VCaP (cell line): Measurements from ENCODE around the gene PAQR6.

Experiments used
- H3K27ac ChIP-seq: fragments of 450-650 bp; 2 replicates; pipeline ENCODE4 v1.5.1; 2017
- TF ChIP-seq, protein P1 (sequence below): fragments of 450-650 bp; conservative IDR thresholded peaks from 2 replicates; pipeline ENCODE4 v1.5.1; 2017; ENCODE audit warnings: mild to moderate bottlenecking, moderate library complexity

PAQR6 gene

DNA sequence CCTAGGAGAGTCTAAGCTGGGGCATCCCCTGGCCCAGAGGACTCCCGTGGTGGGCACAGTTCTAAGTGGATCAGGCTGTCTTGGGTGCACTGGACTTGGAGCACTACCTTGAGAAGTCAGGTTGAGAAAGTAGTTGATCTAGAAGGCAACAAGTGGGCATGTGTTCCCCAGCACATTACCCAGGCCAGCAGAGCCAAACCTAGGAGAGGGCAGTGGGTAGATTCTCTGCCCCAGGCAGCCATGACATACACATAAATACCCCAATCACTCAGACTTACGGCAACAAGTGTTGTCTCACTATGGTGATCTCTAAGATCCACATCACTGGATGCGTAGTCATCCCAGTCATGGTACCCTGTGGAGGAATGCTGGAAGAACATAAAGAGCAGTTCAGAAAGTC, 36.6 kb downstream of the PAQR6 start:
- no peak overlapping the region for H3K27ac ChIP-seq
- TF ChIP-seq, protein P1, sequence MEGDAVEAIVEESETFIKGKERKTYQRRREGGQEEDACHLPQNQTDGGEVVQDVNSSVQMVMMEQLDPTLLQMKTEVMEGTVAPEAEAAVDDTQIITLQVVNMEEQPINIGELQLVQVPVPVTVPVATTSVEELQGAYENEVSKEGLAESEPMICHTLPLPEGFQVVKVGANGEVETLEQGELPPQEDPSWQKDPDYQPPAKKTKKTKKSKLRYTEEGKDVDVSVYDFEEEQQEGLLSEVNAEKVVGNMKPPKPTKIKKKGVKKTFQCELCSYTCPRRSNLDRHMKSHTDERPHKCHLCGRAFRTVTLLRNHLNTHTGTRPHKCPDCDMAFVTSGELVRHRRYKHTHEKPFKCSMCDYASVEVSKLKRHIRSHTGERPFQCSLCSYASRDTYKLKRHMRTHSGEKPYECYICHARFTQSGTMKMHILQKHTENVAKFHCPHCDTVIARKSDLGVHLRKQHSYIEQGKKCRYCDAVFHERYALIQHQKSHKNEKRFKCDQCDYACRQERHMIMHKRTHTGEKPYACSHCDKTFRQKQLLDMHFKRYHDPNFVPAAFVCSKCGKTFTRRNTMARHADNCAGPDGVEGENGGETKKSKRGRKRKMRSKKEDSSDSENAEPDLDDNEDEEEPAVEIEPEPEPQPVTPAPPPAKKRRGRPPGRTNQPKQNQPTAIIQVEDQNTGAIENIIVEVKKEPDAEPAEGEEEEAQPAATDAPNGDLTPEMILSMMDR, result no peak

DNA sequence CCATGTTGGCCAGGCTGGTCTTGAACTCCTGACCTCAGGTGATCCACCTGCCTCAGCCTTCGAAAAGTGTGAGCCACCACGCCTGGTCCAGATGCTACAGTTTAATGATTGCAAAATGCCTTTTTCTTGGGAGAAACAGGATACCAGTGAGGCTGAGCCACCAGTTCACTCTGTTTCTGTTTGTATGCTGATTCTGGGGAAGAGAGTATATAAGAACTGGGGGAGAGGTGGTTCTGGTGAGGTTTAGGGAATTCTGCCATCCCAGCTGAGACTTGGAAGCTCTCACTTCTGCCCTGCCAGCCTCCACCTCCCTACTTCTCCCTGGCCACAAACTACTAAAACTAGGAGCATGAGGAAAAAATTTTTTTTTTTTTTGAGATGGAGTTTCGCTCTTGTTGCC, 43.2 kb downstream of the PAQR6 start:
- no peak overlapping the region for H3K27ac ChIP-seq
- TF ChIP-seq, protein P1, result no peak

DNA sequence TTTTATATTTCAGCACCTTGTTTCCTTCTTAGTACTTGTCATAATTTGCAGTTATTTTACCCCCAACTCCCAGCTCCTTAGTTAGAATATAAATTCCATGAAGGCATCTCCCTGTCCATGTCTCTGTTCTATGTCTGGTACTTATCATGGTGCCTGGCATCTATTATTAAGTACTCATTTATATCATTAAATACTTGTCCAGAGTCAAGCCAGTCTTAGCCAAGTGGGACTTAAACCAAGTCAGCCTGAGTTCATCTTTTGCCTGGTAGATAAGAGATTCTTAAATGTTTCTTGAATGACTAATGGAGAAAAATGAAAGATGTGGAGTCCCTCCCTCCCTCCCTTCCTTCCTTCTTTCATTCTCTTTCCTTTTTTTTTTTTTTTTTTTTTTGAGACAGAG, 44.5 kb downstream of the PAQR6 start:
- TF ChIP-seq, protein P1, result no peak
- H3K27ac ChIP-seq, result no peak overlapping the region

DNA sequence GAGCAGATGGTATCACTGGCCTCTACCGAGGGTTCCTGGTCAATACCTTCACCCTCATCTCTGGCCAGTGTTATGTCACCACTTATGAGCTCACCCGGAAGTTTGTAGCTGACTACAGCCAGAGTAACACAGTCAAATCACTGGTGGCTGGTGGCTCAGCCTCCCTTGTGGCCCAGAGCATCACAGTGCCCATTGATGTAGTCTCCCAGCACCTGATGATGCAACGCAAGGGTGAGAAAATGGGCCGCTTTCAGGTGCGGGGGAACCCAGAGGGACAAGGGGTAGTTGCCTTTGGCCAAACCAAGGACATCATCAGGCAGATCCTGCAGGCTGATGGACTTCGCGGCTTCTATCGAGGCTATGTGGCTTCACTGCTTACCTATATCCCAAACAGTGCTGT, 47.8 kb downstream of the PAQR6 start:
- H3K27ac ChIP-seq, result no peak overlapping the region
- TF ChIP-seq, protein P1, result no peak

DNA sequence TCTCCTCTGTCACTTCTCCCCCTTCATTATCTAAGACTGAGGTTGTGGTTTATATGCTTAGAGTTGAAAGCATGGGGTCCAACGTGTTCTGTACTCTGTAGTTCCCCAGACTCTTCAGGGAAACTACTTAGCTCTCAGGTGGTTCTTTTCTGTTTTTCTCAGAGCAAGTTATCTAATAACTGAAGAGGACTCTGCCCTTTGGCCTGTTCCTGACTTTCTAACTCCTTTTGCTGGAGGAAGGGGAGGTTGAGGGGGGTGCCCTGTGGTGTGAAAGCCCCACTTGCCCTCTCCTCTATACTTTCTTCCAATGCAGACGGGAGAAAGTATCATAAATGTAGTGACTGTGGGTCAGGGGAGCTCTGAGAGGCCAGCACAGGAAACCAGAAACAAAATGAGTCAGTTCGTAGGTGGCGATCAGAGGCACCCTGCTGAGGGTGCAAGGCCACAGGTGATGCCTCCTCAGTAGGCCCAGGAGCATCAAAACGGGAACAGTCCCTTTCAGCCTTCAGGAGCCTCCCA, 49.0 kb downstream of the PAQR6 start:
- TF ChIP-seq, protein P1, result no peak

DNA sequence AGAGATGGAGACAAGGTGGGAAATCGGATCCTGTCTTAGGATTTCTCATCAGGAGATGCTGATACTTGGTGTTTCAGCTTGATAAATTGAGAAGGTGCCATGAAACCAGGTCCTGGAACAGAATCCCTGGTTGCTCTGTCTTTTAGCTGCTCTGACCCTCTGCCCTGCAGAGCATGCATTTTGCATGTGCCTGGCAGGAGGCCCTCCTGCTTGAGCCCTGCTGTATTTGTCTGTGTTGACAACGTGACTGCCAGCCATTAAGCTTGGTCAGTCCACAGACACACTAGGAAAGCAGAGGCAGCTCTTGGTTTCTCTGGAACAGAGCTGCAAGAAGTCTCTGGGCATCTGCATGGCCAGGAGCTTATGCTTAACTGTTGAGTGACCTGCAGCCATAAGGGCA, 51.4 kb downstream of the PAQR6 start:
- no peak overlapping the region for H3K27ac ChIP-seq
- TF ChIP-seq, protein P1, result no peak

More for the DNA sequence above, 49.0 kb downstream of the PAQR6 start:
- H3K27ac ChIP-seq, result no peak overlapping the region

DNA sequence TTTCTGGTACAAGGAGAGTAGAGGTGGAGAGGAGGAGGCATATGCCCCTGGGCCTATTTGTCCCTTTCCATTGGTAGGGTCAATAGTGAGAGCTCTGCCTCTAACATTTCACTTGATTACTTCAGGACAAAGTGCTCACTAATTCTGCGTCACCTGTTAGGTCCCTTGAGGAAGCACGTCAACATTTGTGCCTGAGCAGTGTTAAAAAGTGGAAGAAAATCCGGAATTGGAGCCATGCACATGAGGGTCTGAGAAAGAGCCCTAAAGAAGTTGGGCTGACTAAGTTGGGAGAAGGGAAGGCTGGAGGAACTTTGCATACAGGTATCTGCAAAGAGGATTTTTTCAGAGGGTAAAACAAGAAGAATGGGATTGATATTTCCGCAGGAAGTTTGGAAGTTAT, 52.0 kb downstream of the PAQR6 start:
- no peak overlapping the region for H3K27ac ChIP-seq
- TF ChIP-seq, protein P1, result no peak
